Loucy (cell line): ENCODE data around the gene VLDLR.
"Not testable (repeated sequence)": the region's sequence is repeated elsewhere in the genome, so short reads cannot be mapped to it uniquely, and the experiment has no call there.

Experiments used
- CTCF ChIP-seq: fragments of 200-600 bp; sonication (generic); conservative IDR thresholded peaks from 2 replicates; pipeline ENCODE4 v1.5.1; 2014; ENCODE audit warnings: mild to moderate bottlenecking, antibody characterized with exemption, low read length
- EZH2phosphoT487 ChIP-seq: fragments of 200-600 bp; IDR thresholded peaks from 2 replicates; pipeline ENCODE4 v1.6.1; 2018; ENCODE audit warnings: antibody characterized with exemption, mild to moderate bottlenecking, moderate library complexity, borderline replicate concordance

GRCh38 chr9:2707256-2707655 is 85.7 kb downstream of the VLDLR start:
- TF ChIP-seq CTCF, EZH2phosphoT487: not testable (repeated sequence)
